DMS153 treated with DMSO at 0.1 percent for 48 hours (cell line): Measurements from ENCODE around the gene SHCBP1L.

ENCODE experiments used
- DNase-seq: peaks from one replicate; lab custom pipeline; 2025; ENCODE audit not compliant: unreplicated experiment; lab: John Stamatoyannopoulos, UW

Gene SHCBP1L

DNA sequence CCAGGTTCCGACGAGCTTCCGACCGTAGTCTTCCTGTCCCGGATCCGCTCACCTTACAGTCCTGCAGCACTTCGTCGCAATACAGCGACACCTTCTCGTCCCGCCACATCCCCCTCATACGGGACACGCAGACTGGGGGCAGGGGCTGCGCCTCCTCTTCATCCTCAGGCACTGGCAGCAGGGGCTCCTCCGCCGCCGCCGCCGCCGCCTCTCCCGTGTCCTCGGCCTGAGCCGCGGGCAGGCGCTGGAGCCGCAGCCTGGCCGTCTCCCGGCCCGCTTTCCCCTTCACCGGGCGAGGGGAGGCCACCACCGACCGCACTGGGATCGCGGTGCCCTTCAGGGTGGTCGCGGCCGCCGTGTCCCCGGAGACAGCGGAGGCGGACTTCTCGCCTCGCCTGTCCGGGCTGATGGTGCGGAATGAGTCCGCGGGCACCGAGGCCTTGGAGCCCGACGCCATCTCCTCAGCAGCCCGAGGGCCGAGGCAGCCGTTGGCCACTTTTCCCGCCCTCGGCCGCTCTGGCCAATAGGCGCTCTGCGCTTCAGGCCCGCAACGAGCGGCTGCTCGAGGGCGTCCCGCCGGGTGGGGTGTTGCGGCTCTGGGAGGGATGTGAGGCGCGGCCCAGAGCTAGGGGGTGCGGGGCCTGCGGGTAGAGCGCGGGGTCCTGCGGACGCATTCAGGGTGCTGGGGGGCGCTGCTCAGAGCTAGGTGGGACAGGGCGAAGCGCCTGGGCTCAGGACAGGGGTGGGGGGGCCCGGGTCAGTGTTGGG lies at the start of gene SHCBP1L:
Gene SHCBP1L, minus strand, starts transcription at position 490 of the 768 bp plus-strand sequence. Its CDS starts 33 bp downstream, at position 457.
- DNase-seq = no peak

- DNase-seq = no peak
Measured at GRCh38 chr1:183002267-183002666, 49.3 kb upstream of the SHCBP1L start.

GRCh38 chr1:183000167-183000962 lies 47.4 kb upstream of the SHCBP1L start:
- no peak for DNase-seq

GRCh38 chr1:182998482-182998881 lies 45.5 kb upstream of the SHCBP1L start:
- DNase-seq = no peak

- no peak for DNase-seq
Measured at GRCh38 chr1:182996816-182997215, 43.9 kb upstream of the SHCBP1L start.

DNA sequence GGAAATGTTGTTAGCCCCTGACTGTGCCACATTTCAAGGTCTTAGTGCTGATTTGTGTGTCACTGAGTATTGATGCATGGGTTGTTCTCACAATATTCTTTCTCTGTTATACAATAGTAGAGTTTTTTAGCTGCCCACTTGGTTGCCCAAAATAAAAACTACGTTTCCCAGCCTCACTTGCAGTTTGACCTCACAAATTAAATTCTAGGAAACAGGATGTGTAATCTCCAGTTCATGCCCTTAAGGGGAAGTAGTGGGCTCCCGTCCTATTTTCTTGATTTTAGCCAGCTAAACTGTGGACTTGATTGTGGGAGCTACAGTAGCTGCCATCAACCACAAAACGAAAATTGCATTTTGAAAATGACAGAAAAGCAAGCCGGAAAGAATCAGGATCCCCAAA lies 42.9 kb upstream of the SHCBP1L start:
- DNase-seq = no peak

DNA sequence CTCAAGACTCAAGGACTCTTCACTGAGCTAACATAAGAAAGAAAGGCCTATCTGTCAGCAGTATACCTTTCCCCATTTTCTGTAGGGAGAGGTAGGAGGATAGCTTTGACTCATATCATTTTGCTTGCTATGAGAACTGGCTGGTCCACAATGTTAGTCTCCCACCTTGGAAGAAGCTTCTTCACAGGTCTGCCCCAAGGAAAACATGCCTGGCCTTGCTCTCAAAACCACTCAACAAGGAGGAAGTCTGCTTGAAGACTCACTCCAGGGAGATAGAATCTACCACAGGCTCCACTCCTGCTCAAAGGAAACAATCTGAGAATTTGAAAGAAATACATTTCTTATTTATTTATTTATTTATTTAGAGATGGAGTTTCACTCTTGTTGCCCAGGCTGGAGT lies 40.8 kb upstream of the SHCBP1L start:
- DNase-seq = no peak

DNA sequence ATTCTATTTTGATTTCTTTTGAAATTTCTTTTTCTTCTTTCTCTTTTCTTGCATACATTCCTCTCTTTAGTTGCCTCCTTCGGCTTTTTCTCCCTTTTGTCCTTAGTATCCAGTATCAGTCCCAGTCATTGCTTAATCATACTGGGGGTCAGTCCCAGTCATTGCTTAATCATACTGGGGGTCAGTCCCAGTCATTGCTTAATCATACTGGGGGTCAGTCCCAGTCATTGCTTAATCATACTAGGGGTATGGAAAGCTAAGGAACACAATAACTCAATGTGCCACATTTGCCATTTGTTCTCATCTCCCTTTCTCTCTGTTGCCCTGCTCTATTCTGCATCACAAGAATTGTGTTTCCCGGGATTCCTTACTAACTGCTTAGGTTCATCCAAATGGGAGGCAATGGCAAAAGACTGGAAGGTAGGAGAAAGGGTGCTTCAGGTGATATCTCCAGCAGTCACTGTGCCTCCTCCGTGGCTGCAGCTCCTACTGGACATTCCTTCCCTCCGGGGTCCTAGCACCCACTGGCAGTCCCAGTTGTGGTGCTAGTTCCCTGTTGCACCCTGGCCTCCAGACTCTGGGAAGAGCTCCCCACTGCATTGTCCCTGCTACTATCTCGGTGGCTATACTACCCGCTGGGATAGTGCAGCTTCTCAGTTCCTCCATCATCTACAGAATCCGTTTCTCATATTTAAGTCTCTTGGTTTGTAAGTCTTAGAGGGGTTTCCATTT lies 37.6 kb upstream of the SHCBP1L start:
- DNase-seq = no peak

GRCh38 chr1:182985876-182986275 lies 32.9 kb upstream of the SHCBP1L start:
- DNase-seq = no peak

- no peak for DNase-seq
Measured at GRCh38 chr1:182984621-182985020, 31.7 kb upstream of the SHCBP1L start.

GRCh38 chr1:182984138-182984537 lies 31.2 kb upstream of the SHCBP1L start:
- no peak for DNase-seq

DNA sequence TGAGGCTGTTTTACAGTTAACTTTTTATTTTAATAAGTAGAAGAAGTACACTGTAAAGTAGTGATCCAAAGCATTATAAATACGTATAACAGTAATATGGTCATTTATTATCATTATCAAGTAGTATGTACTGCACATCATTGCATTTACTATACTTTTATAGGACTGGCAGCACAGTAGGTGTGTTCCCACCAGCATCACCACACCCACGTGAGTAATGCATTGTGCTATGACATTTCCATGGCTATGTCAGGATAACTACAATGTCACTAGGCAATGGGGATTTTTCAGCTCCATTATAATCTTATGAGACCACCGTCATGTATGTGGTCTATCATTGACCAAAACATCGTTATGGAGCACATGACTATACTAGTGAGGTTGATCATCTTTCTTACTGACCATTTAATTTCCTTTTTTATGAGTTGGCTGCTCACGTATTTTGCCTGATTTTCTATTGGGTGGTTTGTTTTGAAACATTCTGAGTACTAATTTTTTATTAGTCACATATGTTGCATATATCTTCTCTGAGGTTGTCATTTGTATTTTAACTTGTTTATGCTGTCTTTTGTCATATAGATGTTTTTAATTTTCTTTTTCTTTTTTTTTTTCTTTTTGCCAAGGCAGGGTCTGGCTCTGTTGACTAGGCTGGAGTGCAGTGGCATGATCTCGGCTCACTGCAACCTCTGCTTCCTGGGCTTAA lies 25.3 kb upstream of the SHCBP1L start:
- DNase-seq = no peak

DNA sequence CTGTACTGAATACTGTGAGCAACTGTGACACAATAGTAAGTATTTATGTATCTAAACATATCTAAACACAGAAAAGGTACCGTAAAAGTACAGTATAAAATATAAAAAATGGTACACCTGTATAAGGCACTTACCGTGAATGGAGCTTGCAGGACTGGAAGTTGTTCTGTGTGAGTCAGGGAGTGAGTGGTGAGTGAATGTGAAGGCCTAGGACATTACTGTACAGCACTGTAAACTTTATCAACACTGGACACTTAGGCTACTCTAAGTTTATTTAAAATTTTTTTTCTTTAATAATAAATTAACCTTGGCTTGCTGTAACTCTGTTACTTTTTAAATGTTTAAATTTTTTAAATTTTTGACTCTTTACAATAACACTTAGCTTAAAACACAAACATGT lies 24.5 kb upstream of the SHCBP1L start:
- no peak for DNase-seq

GRCh38 chr1:182974506-182975191 lies 21.7 kb upstream of the SHCBP1L start:
- no peak for DNase-seq

DNA sequence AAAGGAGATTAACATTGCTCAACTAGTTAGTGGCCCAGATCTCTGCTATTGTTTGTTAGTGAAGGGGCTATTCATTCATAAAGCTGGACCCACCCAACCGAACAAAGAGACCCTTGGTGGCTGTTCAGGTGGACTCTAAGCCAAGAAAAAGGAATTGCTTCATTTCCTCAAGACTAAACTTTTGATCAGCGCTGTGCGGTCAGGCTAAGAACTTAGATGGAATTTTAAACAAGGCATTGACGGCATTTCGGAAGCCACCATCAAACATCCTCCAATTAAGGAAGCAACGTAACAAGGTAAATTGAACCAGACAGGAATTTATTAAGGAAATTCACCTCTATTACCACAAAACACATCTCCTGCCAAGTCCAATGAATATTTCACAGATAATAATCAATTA lies 19.9 kb upstream of the SHCBP1L start:
- DNase-seq = no peak

DNA sequence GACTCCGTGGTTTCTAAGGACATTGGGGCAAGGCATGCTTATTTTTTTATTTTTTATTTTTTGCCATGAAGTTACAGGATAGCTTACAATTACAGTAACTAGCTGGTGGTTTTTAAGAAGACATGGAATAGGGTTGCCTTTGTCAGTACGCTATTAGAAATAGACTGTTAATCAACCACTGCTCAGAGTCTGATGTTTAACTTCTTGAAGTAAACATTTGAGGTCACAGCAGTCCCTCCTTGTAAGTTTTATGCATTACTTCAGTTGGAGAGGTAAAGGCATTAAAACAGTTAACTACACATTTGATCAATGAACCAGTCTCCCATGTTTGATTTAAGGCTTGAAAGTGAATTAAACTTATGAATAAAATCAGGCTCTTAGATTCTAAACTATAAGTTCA lies 19.3 kb upstream of the SHCBP1L start:
- no peak for DNase-seq

GRCh38 chr1:182971219-182971618 lies 18.3 kb upstream of the SHCBP1L start:
- DNase-seq = no peak

- no peak for DNase-seq
Measured at GRCh38 chr1:182968836-182969734, 16.1 kb upstream of the SHCBP1L start.

DNA sequence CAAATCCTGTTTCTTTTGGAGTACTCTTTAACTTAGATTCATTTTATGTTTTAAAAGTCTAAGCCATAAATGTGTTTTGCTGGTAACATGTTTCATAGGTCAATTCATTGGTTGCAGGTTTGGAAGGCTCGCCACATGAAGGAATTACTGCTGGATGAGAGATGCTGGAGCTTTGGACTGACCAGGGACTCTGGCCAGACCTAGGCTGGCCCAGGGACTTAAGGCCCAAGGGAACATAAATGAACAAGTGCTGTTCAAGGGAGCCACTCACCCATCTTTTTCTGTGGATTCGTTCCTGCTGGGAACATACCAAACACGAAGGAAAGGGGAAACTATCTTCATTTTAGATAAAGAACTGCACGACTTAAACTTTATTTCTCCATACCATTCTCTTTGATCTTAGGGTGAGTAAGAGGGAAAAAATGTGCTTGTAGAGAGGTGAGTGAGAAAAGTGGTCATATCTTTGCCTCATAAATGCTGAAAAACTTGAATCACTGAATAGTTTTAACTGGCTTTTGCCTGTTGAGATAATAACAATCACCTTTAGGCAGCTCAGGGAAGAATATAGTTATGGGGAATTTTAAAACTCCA lies 15.3 kb upstream of the SHCBP1L start:
- no peak for DNase-seq
